GM12875 (cell line): ENCODE measurements around the gene SERTAD3.

Experiments
- H3K4me3 ChIP-seq: one replicate; pipeline ENCODE4 v1.5.1; 2011; ENCODE audit warnings: low read depth, low read length, control low read depth
- TF ChIP-seq, protein P1 (sequence below): IDR thresholded peaks from 2 replicates; pipeline ENCODE4 v1.5.1; 2011; ENCODE audit warnings: low read depth, mild to moderate bottlenecking, control low read depth, inconsistent platforms, low read length, moderate library complexity, borderline replicate concordance; ENCODE audit not compliant: insufficient read depth

SERTAD3 gene

DNA sequence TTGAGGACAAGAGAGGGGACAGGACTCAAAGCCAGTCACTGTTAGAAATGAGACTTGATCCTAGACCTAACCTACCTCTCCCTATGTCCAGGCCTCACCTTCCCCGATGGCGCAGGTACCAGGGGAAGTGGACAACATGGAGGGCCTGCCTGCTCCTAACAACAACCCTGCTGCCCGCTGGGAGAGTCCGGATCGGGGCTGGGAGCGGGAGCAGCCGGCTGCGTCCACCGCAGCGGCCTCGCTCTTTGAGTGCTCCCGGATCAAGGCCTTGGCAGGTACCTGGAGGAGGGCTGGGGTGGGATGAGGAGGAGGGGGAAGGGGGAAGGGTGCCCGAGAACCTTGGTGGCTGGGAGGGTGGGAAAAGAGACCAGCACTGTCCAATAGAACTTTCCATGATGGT lies 28.4 kb upstream of the SERTAD3 start:
- TF ChIP-seq, protein P1, sequence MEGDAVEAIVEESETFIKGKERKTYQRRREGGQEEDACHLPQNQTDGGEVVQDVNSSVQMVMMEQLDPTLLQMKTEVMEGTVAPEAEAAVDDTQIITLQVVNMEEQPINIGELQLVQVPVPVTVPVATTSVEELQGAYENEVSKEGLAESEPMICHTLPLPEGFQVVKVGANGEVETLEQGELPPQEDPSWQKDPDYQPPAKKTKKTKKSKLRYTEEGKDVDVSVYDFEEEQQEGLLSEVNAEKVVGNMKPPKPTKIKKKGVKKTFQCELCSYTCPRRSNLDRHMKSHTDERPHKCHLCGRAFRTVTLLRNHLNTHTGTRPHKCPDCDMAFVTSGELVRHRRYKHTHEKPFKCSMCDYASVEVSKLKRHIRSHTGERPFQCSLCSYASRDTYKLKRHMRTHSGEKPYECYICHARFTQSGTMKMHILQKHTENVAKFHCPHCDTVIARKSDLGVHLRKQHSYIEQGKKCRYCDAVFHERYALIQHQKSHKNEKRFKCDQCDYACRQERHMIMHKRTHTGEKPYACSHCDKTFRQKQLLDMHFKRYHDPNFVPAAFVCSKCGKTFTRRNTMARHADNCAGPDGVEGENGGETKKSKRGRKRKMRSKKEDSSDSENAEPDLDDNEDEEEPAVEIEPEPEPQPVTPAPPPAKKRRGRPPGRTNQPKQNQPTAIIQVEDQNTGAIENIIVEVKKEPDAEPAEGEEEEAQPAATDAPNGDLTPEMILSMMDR, result no peak
- H3K4me3 ChIP-seq, result no peak overlapping the region

DNA sequence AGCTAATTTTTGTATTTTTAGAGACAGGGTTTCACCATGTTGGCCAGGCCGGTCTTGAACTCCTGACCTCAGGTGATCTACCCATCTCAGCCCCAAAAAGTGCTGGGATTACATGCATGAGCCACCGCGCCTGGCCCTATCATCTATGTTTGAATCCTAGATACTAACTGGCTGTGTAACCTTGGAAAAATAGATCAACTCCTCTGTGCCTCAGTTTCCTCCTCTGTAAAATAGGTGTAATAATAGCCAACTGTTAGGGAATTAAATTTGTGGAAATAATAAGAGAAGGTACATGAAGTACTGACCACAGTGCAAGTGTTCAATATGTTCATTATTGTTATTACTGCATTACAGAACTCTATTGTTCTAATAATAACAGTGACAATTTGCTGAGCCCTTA lies 27.0 kb upstream of the SERTAD3 start:
- TF ChIP-seq, protein P1, result no peak
- H3K4me3 ChIP-seq, result no peak overlapping the region

DNA sequence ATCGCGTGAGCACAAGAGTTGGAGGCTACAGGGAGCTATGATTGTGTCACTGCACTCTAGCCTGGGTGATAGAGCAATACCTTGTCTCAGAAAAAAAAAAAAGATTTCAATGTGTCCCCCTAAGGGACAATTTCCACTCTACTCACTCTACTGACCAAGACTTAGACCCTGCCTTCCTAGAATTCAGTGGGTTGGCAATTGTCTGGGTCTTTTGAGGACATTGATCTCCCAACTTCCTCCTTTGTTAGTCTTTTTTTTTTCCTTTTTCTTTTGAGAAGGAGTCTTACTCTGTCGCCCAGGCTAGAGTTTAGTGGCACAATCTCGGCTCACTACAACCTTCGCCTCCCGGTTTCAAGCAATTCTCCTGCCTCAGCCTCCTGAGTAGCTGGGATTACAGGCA lies 24.9 kb upstream of the SERTAD3 start:
- TF ChIP-seq, protein P1, result no peak
- H3K4me3 ChIP-seq, result no peak overlapping the region

DNA sequence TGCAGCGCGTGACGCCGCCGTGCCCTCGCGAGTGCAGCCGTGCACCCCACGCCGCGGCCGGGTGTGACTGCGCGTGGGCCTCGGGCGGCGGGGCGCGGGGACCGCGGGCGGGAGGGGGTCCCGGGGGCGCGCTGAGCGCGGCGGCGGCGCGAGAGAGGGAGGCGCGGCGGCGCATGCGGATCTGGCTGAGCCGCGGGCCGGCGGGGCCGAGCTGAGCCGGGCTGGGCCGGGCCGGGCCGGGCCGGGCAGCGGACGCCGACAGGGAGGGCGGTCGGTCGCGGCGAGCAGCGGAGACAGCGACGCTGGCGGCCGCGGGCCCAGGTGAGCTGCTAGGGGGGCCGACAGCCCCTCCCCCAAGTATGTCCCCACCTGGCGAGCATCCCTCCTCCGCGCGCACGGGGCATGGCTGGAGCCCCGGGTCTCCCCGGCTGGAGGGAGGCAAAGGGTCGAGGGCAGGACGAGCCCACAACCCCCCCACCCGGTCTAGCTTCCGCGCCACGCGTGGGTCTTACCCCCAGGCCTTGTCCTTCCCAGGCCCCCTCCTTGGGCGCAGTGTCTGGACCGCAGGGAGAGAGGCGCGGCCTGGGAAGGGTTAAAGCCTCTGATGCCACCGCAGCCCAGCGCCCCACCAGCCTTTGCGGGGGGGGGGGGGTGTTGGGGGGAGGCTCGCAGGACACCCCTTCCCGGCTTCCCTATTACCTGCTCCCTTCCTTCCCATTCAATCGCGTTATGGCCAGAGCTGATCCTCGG lies 23.0 kb upstream of the SERTAD3 start, which contains the start of gene SPTBN4:
Gene SPTBN4, plus strand, starts transcription at position 17 of the 750 bp plus-strand sequence. CDS start 5,621 bp downstream, outside the sequence.
- H3K4me3 ChIP-seq, result peak within 1 kb of the TSS; percentile 34
- TF ChIP-seq, protein P1, result no peak

DNA sequence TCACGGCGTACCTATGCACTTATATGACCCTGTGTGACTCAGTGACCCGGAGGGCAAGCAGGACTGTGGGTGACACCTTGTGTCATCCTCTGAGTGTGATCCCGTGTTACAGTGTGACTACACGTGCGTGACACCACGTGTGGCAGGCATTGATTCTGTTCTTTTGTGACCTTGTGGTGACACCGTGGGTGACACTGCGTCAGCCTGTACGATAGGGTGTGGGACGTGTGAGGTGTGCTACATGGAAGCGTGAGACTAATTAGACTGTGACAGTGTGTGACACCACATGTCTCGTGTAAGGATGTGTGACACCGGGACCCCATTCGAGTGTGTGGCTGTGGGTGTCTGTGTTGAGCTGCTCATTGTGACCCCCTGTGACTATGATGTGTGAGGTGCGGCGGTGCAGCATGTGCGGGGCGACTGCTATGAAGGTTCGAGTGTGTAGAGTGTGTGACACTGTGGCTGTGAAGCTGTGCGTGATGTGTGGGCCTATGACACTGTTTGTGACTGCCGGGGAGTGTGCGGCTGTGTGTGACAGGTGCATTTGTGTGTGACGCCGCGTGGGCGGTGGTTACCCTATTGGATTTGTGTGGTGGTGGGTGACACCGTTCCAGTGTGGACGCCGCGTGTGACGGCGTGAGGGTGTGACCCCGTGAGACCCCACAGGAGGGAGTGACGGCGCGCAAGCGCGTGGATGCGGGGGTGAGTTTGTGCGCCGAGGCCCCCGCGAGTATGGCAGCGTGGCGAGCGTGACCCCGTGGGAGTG lies 22.3 kb upstream of the SERTAD3 start:
- H3K4me3 ChIP-seq, result peak overlapping the region; percentile 34
- TF ChIP-seq, protein P1, result no peak

DNA sequence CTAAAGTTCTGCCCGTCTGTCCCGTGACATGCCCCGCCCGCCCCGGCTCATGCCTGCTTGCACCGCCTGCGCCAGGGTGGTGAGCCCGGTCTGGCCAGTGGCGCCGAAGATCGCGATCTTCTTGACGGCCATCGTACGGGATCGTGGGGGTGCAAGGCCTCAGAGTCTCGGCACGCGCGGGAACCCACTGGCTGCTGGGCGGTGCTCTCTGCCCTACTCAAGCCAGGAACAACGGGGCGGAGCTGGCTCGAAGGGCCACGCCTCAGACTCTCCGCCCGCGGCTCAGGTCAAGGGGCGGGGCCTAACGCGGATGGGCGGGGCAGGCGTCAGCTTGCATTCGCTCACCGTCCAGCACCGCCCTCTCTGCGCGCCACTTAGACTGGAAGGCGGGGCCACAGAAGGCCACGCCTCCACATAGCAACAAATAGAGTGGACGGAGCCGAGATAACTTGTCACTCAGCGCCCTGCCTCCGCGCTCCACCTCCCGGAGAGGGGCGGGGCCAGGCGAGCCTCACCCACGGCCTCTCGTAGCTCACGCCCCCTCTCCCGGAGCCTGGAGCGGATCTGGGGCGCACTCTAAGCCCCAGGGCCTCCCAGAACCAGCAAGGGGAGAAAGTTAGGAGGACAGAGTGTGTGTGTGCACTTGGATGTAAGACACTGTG lies 21.6 kb upstream of the SERTAD3 start, which contains the start of gene BLVRB:
Gene BLVRB, minus strand, starts transcription at position 189 of the 662 bp plus-strand sequence. Its CDS starts 57 bp downstream, at position 132.
- peak within 1 kb of the TSS; percentile 67 for H3K4me3 ChIP-seq
- TF ChIP-seq, protein P1, result no peak
